LHCN-M2 (cell line): ENCODE results near the gene PHACTR2. TPM values are rescaled to one million over a fixed set of nuclear protein-coding genes. Genes with fewer than 3 reads are reported as not detected.
"Not testable (repeated sequence)": the region's sequence is repeated elsewhere in the genome, so short reads cannot be mapped to it uniquely, and the experiment has no call there.

Experiments
- DNase-seq: peaks from one replicate; pipeline ENCODE4 v3.0.0-alpha.2; 2012; ENCODE audit warnings: low read depth
- polyA plus RNA-seq: library from polyadenylated mRNA; unstranded; fragments of >200 nt; gene quantifications from one replicate; pipeline ENCODE4 v1.2.1, GENCODE V29; 2012; ENCODE audit warnings: missing spikeins
- total RNA-seq: library from RNA; depleted of rRNA; stranded (reverse); fragments of >200 nt; gene quantifications from 2 replicates; pipeline ENCODE4 v1.2.3, GENCODE V29; 2014; rRNA removed

The PHACTR2 gene
- 32.3 and 35.0 TPM in 2 replicates for total RNA-seq
- 11.0 TPM for polyA plus RNA-seq

- DNase-seq = peak; percentile 70
Observed at GRCh38 chr6:143677891-143678791, at the start of gene PHACTR2. Gene PHACTR2, plus strand, starts transcription at chr6:143677965. Its CDS starts 199 bp downstream, at chr6:143678164.

DNA sequence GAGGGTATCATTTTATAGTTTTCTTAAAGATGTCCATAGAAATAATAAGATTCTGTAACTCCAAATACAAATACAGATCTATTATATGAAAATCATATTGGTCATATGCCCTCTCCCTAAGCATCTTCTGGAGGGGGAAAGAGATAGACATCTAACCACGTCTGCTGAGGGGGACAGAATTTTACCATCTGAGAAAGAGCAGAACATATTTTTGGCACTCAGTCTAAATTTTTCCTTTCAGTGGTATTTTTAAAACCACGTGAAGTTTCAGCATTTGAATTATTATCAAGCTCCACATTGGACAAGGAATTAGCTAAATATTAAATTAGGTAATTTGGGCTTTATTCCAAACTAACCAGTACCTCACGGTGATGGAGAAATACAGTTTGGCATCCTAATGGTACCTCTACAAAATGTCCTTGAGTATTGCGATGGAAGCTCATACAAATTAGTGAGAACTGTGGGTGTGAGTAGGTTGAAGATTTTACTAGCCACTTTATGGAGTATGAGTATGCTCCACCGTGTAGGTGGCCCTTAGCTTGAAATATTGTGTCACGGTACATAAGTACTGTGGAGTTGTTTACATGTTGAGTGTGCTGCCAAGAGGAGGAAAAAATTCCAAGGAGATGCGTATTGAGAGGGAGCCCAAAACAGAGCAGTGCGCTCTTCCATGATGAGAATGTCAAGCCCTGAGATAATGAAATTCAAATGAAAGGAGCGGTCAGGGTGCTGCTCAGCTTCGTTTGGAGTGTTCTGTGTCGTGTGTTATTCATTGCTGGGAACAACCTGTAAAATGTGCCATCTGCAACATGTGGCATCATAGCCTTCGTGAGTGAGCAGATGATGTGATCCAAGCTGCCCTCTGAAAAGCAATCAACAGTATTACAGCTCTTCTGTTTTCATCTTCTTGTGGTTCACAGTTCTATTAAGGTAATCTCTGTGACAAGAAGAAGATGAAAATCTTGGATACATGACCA, 48.4 kb upstream of the PHACTR2 start:
- DNase-seq = no peak

- DNase-seq = not testable (repeated sequence)
Observed at GRCh38 chr6:143631196-143631595, 46.6 kb upstream of the PHACTR2 start.

- DNase-seq = no peak
Observed at GRCh38 chr6:143632894-143633293, 44.9 kb upstream of the PHACTR2 start.

DNA sequence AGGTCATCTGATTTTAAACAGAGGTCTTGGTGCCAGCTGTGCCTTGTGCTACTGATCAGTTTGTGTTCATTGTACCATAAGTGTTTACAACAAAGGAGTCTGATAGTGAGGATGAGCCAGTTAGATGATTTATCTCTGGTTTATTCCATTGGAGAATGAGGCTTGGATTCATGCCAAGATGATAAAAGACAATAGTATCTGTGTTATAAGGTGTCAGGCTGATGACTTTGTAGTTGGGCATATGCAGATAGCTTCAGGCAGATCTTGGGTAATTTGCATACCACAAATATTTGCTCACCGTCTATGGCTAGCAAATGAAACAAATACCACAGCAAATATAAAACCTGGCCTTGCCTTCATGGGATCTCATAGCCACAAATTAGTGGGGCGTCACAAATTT, 43.3 kb upstream of the PHACTR2 start:
- no peak for DNase-seq

DNA sequence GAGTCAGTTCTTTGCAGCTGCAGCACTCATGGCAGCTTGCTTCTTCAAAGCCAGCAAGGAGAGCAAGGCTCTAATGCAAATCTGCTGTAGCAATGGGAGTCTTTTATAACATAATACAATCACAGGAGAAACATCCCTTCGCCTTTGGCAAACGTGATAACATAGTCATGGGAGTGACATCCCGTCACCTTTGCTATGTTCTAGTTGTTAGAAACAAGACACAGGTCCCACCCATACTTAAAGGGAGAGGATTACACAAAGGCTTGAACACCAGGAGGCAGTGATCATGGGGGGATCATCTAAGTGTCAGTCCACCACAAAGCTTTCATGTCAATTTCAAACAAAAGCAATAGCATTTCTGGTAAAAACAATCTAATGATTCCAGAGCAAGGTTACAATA, 40.1 kb upstream of the PHACTR2 start:
- no peak for DNase-seq

DNA sequence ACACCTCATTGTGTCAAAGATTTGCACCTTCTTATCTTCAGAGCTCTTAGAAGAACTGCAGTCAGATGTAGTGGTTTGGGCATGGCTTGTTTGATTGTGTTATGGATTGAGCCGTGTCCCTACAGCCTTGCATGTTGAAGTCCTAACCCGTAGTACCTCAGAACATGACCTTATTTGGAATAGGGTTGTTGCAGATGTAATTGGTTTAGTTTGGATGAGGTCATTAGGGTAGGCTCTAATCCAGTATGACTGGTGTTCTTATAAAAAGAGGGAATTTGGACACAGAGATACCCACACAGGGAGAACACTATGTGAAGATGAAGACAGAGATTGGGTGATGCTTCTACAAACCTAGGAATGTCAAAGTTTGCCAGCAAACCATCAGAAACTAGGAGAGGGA, 35.4 kb upstream of the PHACTR2 start:
- DNase-seq = no peak

DNA sequence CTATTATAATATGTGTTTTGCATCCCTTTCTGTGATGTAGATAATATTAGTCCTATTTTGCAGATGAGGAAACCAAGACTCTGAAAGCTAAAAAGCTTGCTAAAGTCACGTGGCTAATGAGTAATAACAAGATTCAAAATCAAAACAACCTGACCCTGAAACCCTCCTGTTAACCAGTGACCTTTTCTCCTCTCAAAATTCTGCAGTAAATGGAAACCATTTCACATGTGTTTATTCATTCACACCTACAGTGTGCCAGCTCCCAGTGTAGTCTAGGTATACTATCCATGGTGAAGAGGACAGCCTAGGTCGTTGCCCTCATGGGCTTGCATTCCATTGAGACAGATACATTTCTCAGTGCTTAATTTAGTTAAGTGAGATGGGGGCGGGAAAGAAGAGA, 30.6 kb upstream of the PHACTR2 start:
- DNase-seq = no peak

DNA sequence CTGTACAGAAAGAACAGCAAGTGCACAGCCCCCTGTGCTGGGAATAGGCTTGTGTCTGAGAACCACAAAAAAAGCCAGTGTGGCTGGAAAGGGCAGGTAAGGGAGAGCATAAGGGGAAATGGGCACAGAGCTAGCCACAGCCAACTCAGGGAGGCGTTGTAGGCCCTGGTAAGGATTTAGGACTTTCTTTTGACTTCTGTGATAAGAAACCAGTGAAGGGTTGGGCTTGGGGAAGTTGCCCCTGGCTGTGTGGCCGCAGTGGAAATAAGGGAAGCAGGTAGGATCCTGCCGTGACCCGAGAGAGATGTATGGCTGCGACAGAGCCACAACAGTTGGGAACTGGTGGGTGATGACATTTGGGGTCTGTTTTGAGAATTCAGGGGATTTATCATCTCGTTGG, 30.0 kb upstream of the PHACTR2 start:
- DNase-seq = no peak

- DNase-seq = not testable (repeated sequence)
Observed at GRCh38 chr6:143649319-143649718, 28.4 kb upstream of the PHACTR2 start.

- not testable (repeated sequence) for DNase-seq
Observed at GRCh38 chr6:143651328-143651727, 26.4 kb upstream of the PHACTR2 start.

GRCh38 chr6:143652841-143653331, 24.9 kb upstream of the PHACTR2 start:
- no peak for DNase-seq

GRCh38 chr6:143655541-143655940, 22.2 kb upstream of the PHACTR2 start:
- no peak for DNase-seq

GRCh38 chr6:143656026-143656425, 21.7 kb upstream of the PHACTR2 start:
- no peak for DNase-seq

GRCh38 chr6:143657809-143658208, 20.0 kb upstream of the PHACTR2 start:
- no peak for DNase-seq

- DNase-seq = not testable (repeated sequence)
Observed at GRCh38 chr6:143660170-143660569, 17.6 kb upstream of the PHACTR2 start.

GRCh38 chr6:143664171-143664570, 13.6 kb upstream of the PHACTR2 start:
- DNase-seq = no peak

GRCh38 chr6:143666007-143666406, 11.8 kb upstream of the PHACTR2 start:
- DNase-seq = not testable (repeated sequence)

- not testable (repeated sequence) for DNase-seq
Observed at GRCh38 chr6:143669483-143669882, 8.3 kb upstream of the PHACTR2 start.

- DNase-seq = peak; percentile 71
Observed at GRCh38 chr6:143673669-143674068, 4.1 kb upstream of the PHACTR2 start.

DNA sequence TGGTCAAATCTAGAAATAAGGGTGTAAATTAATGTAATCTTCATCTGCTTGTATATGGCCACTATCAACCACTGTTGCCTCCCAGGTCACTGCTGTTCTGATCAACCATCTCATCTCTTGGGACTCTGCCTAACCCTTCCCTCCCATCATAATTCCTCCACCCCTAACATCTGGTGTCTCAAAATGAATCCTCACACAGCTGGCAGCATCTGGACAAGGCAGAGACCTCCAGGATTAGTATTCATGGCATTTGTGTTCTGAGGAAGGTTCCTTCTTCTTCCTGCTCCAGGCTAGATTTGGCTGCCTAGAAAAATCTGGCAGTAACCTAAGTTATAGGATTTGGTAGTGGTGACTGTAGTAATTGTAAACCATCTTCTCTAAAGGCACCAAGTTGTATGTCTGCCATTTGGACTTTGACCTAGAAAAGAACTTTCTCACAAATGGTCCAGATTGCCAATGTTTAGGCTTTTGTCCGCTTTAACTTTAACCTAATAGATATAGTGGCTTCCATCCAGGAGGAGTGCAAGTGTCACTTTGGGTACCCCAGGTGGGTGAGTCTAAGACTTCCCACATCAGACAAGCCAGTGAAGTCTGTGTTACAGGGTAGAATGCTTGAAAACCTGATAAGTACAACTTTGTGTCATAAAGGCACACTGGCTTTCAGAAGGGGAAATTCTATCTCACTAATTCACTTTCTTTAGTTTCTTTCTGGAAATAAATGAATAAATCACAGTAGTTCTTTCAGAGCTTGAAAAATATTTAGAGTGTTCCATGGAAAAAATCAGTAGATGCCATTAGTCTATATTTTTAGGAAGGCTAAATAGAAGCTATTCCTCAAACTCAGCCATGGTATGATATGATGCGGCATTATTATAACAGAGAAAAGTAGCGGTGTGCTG, 3.0 kb upstream of the PHACTR2 start:
- DNase-seq = no peak
